HCT116 (cell line): ENCODE results near the gene HS6ST1. TPM values are rescaled to one million over a fixed set of nuclear protein-coding genes. Genes with fewer than 3 reads are reported as not detected.

ENCODE experiments used
- ATAC-seq: fragments of 200-7000 bp; cut with Tn5 transposase; 2 replicates; pipeline ENCODE4 v1.9.1; 2020; ENCODE audit warnings: mild to moderate bottlenecking, moderate library complexity
- BruUV-seq: library from RNA; stranded (reverse); fragments of 400-500 nt; replicated peaks from 2 replicates; lab custom pipeline; 2021; lab: Mats Ljungman, UMichigan
- CTCF ChIA-PET: fragments of 300-600 bp; sonication (Branson Sonifier 250); formaldehyde crosslinking; loops from one replicate; lab custom pipeline; 2021; ENCODE audit warnings: antibody characterized with exemption; lab: Charles Lee
- POLR2A ChIA-PET: fragments of 300-600, 350-600 bp; sonication (Branson Sonifier 250); formaldehyde crosslinking; loops from one replicate; lab custom pipeline; 2021; ENCODE audit warnings: antibody characterized with exemption; lab: Charles Lee
- RAD21 ChIA-PET, 2 experiments: fragments of 300-600 bp; sonication (Branson Sonifier 250); formaldehyde crosslinking; loops; one replicate each; lab custom pipeline; 2023; ENCODE audit warnings: low total read pairs in 2 of 2; ENCODE audit not compliant: uncharacterized antibody in 2 of 2, unreplicated experiment in 2 of 2, low non-redundant PET in 1 of 2; lab: Charles Lee
- DNase-seq: peaks from one replicate; pipeline ENCODE4 v3.0.0-alpha.2; 2010; ENCODE audit warnings: low read depth, low spot score
- H2AFZ ChIP-seq: fragments of 200-600 bp; shearing (Covaris generic), sonication (generic); 2 replicates; pipeline ENCODE4 v1.6.1; 2017; ENCODE audit warnings: low read depth, mixed run types, mixed read lengths, antibody characterized with exemption, low read length; ENCODE audit not compliant: poor library complexity, severe bottlenecking
- H3K27ac ChIP-seq: 2 replicates; pipeline ENCODE4 v1.5.1; 2012; ENCODE audit warnings: low read depth, low read length
- H3K27me3 ChIP-seq: fragments of 200-600 bp; sonication (generic); 2 replicates; pipeline ENCODE4 v1.6.1; 2016; ENCODE audit warnings: mixed run types, low read length, mixed read lengths; ENCODE audit not compliant: insufficient read depth
- H3K36me3 ChIP-seq, 2 experiments: fragments of 200-500 bp in 1 of 2; fragments of 200-600 bp in 1 of 2; sonication (Bioruptor generic) in 1 of 2; sonication (generic) in 1 of 2; 2 replicates each; pipeline versions ENCODE4 v1.5.1 to v1.6.1; 2014 to 2016; ENCODE audit warnings: low read length in 2 of 2, inconsistent platforms in 1 of 2, mixed read lengths in 1 of 2, mixed run types in 1 of 2; ENCODE audit not compliant: insufficient read depth in 2 of 2, control insufficient read depth in 1 of 2
- H3K4me1 ChIP-seq, 2 experiments: fragments of 200-600 bp in 1 of 2; sonication (generic) in 1 of 2; 2 replicates each; pipeline versions ENCODE4 v1.5.1 to v1.6.1; 2012 to 2017; ENCODE audit warnings: low read length in 2 of 2, inconsistent platforms in 1 of 2, mild to moderate bottlenecking in 1 of 2, mixed read lengths in 1 of 2, mixed run types in 1 of 2, moderate library complexity in 1 of 2; ENCODE audit not compliant: insufficient read depth in 2 of 2, control insufficient read depth in 1 of 2
- H3K4me2 ChIP-seq: fragments of 200-600 bp; sonication (generic); 2 replicates; pipeline ENCODE4 v1.6.1; 2017; ENCODE audit warnings: mixed run types, low read length, mixed read lengths
- H3K4me3 ChIP-seq, 2 experiments: fragments of 200-600 bp in 1 of 2; sonication (generic) in 1 of 2; replicated peaks in 1 of 2; 2 replicates each; pipeline ENCODE4 v1.5.1; 2011 to 2016; ENCODE audit warnings: low read length in 2 of 2, control low read depth in 1 of 2, low read depth in 1 of 2, mild to moderate bottlenecking in 1 of 2, mixed read lengths in 1 of 2, mixed run types in 1 of 2
- H3K79me2 ChIP-seq: fragments of 200-600 bp; sonication (generic); 2 replicates; pipeline ENCODE4 v1.6.1; 2017; ENCODE audit warnings: mild to moderate bottlenecking, mixed run types, low read length, moderate library complexity, mixed read lengths; ENCODE audit not compliant: insufficient read depth
- H3K9ac ChIP-seq: fragments of 200-600 bp; sonication (generic); 2 replicates; pipeline ENCODE4 v1.6.1; 2016; ENCODE audit warnings: low read length, mixed read lengths
- H3K9me2 ChIP-seq: fragments of 200-600 bp; sonication (generic), shearing (Covaris generic); 2 replicates; pipeline ENCODE4 v1.6.1; 2017; ENCODE audit warnings: mixed run types, mild to moderate bottlenecking, moderate library complexity; ENCODE audit not compliant: insufficient read depth
- H3K9me3 ChIP-seq, 2 experiments: fragments of 200-500 bp in 1 of 2; fragments of 200-600 bp in 1 of 2; sonication (Bioruptor generic) in 1 of 2; sonication (generic) in 1 of 2; 2 replicates each; pipeline ENCODE4 v1.6.1; 2014 to 2017; ENCODE audit warnings: low read length in 2 of 2, mixed read lengths in 2 of 2, inconsistent platforms in 1 of 2, low read depth in 1 of 2, mild to moderate bottlenecking in 1 of 2, mixed run types in 1 of 2, moderate library complexity in 1 of 2; ENCODE audit not compliant: control insufficient read depth in 1 of 2, insufficient read depth in 1 of 2
- H4K20me1 ChIP-seq: fragments of 200-600 bp; sonication (generic), shearing (Covaris generic); 2 replicates; pipeline ENCODE4 v1.6.1; 2017; ENCODE audit warnings: mixed run types, mild to moderate bottlenecking, moderate library complexity; ENCODE audit not compliant: insufficient read depth
- CBX3 ChIP-seq: IDR thresholded peaks from 2 replicates; pipeline ENCODE4 v1.6.1; 2012; ENCODE audit warnings: low read depth
- CEBPB ChIP-seq: IDR thresholded peaks from 2 replicates; pipeline ENCODE4 v1.6.1; 2012; ENCODE audit warnings: low read depth
- EGR1 ChIP-seq: IDR thresholded peaks from 2 replicates; pipeline ENCODE4 v1.6.1; 2012; ENCODE audit warnings: low read depth
- FOSL1 ChIP-seq: IDR thresholded peaks from 2 replicates; pipeline ENCODE4 v1.6.1; 2012; ENCODE audit warnings: low read depth
- JUND ChIP-seq: IDR thresholded peaks from 2 replicates; pipeline ENCODE4 v1.6.1; 2012
- RAD21 ChIP-seq: IDR thresholded peaks from 2 replicates; pipeline ENCODE4 v1.6.1; 2012; ENCODE audit warnings: low read depth, mild to moderate bottlenecking
- SIN3A ChIP-seq: IDR thresholded peaks from 2 replicates; pipeline ENCODE4 v1.6.1; 2012; ENCODE audit warnings: low read depth
- SP1 ChIP-seq: IDR thresholded peaks from 2 replicates; pipeline ENCODE4 v1.6.1; 2012; ENCODE audit warnings: low read depth
- SRF ChIP-seq: IDR thresholded peaks from 2 replicates; pipeline ENCODE4 v1.6.1; 2012; ENCODE audit warnings: low read depth
- TCF7L2 ChIP-seq: IDR thresholded peaks from 2 replicates; pipeline ENCODE4 v1.7.0; 2011; ENCODE audit warnings: borderline replicate concordance, inconsistent platforms; ENCODE audit not compliant: insufficient read depth, insufficient read length; ENCODE audit errors: extremely low read depth
- YY1 ChIP-seq: IDR thresholded peaks from 2 replicates; pipeline ENCODE4 v1.6.1; 2011; ENCODE audit warnings: low read length, low read depth, moderate library complexity, mild to moderate bottlenecking; ENCODE audit not compliant: insufficient replicate concordance; ENCODE audit errors: extremely low read depth
- intact Hi-C: fragments of 100-400 bp; cut with micrococcal nuclease; formaldehyde crosslinking; loops from 2 replicates; pipeline ENCODE4 v1.10.0; 2022
- total RNA-seq: library from RNA; stranded (reverse); gene quantifications from one replicate; pipeline ENCODE4 v1.2.1, GENCODE V29; 2021; ENCODE audit not compliant: unreplicated experiment
- TF ChIP-seq, protein P1 (sequence below): IDR thresholded peaks from 2 replicates; pipeline ENCODE4 v1.6.1; 2011; ENCODE audit warnings: mild to moderate bottlenecking, low read length, moderate library complexity; ENCODE audit not compliant: insufficient replicate concordance; ENCODE audit errors: extremely low read depth
- TF ChIP-seq, protein P2 (sequence below): IDR thresholded peaks from 2 replicates; pipeline ENCODE4 v1.6.1; 2012

HS6ST1 gene
- total RNA-seq, 1 experiment from 2014 or later = 35.0 TPM

DNA sequence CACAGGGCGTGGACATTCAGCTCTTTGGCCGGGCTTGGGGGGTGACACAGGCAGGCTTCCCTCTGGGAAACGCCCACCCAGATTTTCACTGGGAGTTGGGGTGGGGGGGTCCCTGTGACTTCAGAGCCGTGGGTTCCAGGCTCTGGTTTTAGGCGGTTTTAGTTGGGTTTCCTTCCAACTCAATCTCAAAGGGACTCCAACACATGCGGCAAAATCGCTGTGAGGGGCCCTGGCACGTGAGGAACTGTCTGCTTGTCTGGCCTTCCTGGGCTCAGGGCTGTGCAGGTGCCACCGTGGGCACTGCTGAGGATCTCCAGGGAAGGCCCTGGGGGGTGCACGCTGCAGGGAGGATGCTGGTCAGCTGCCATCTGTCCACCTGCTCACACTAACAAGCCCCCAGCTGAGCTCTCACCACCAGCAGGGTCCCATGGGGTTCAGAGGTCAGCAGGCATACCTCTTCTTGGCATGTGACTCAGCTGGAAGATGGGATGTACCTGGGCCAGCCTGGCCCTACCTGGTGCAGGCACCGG lies 11.7 kb downstream of the HS6ST1 start:
- H3K79me2 ChIP-seq = peaks cover 99% of the 10 kb centered on the region
- no peak overlapping the region for H3K4me2 ChIP-seq
- CTCF ChIA-PET = no interaction called here
- H3K27ac ChIP-seq = peak overlapping the region; percentile 90; the same call in 1 of the 2 replicates
- no peak overlapping the region for H3K9ac ChIP-seq
- RAD21 ChIA-PET = no interaction called here
- no peaks in the 10 kb centered on the region for H3K27me3 ChIP-seq
- no peaks in the 10 kb centered on the region for H3K9me3 ChIP-seq
- H3K4me1 ChIP-seq = peaks cover 33 to 53% of the 10 kb centered on the region in 2 experiments
- DNase-seq (no peak), ATAC-seq (no peak)
- H3K9me2 ChIP-seq = no peaks in the 10 kb centered on the region
- no TSS peak for BruUV-seq
- H3K36me3 ChIP-seq = no peaks in the 10 kb centered on the region; a peak in 1 of 4 replicates
- TF ChIP-seq, protein P1, sequence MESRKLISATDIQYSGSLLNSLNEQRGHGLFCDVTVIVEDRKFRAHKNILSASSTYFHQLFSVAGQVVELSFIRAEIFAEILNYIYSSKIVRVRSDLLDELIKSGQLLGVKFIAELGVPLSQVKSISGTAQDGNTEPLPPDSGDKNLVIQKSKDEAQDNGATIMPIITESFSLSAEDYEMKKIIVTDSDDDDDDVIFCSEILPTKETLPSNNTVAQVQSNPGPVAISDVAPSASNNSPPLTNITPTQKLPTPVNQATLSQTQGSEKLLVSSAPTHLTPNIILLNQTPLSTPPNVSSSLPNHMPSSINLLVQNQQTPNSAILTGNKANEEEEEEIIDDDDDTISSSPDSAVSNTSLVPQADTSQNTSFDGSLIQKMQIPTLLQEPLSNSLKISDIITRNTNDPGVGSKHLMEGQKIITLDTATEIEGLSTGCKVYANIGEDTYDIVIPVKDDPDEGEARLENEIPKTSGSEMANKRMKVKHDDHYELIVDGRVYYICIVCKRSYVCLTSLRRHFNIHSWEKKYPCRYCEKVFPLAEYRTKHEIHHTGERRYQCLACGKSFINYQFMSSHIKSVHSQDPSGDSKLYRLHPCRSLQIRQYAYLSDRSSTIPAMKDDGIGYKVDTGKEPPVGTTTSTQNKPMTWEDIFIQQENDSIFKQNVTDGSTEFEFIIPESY = no peak
- TF ChIP-seq, protein P2, sequence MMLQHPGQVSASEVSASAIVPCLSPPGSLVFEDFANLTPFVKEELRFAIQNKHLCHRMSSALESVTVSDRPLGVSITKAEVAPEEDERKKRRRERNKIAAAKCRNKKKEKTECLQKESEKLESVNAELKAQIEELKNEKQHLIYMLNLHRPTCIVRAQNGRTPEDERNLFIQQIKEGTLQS = no peak
- no peak for TF ChIP-seq SRF
- H4K20me1 ChIP-seq = peaks cover 3% of the 10 kb centered on the region; the same call in 1 of the 2 replicates
- intact Hi-C loops = loop anchor here (5.0 kb wide), 1 partner anchor 130 kb away; no protein-coding TSS in a partner anchor
- POLR2A ChIA-PET = no interaction called here
- H3K4me3 ChIP-seq = no peak overlapping the region
- H2AFZ ChIP-seq = no peak overlapping the region

DNA sequence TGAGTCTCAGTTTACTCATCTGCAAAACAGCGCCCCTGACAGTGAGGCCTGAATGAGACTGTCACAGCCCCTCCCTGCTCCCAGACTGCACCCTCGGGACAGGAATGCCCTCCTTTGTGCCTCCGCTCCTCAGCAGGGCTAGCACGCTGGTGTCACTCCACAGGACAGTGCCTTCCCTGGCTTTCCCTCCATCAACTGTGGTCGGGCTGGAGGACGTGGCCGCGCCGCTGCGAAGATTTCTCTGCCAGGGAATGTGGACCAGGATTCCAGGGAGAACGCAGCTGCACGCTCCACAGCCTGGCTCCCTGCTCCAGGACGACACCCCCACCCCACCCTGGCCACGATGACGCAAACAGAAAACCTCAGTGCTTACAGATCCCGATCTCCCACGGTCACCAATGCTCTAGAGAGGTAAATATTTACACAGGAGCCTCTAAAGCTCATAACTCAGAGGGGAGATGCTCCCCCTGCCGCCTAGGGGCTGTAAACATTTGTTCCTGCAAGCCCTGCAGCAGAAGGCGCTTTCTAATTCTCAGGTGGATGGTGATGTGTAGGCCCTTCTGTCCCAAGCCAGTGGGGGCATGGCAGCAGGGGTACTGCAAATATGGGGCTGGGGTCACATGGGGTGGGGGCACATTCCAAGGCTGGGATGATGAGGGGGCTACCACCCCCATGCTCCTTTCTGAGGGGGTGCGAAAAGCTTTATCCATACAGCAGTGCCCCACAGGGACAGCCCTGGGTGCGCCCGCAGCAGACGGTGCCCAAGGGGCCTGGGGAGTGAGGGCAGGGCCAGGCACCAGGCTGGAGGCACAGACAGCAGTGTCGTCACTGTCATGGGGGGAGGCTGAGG lies 12.4 kb downstream of the HS6ST1 start:
- Histone ChIP-seq H3K4me3 (no peak overlapping the region), H3K9ac (peak overlapping the region; percentile 46), H3K27me3 (no peaks in the 10 kb centered on the region), H3K4me1 (peaks cover 33 to 59% of the 10 kb centered on the region in 2 experiments), H3K79me2 (peaks cover 97% of the 10 kb centered on the region), H2AFZ (no peak overlapping the region), H3K4me2 (peak overlapping the region; percentile 83), H3K36me3 (no peaks in the 10 kb centered on the region; a peak in 1 of 4 replicates), H4K20me1 (peaks cover 3% of the 10 kb centered on the region; the same call in 1 of the 2 replicates), H3K9me3 (no peaks in the 10 kb centered on the region), H3K27ac (peak overlapping the region; percentile 90), H3K9me2 (no peaks in the 10 kb centered on the region)
- intact Hi-C loops = loop anchor here (5.0 kb wide), 1 partner anchor 129 kb away; no protein-coding TSS in a partner anchor
- ATAC-seq (no peak), DNase-seq (no peak)
- ChIA-PET POLR2A (no interaction called here), CTCF (no interaction called here), RAD21 (no interaction called here)
- no TSS peak for BruUV-seq
- TF ChIP-seq, protein P2 = no peak
- TF ChIP-seq SIN3A (no peak), RAD21 (no peak), CEBPB (no peak), EGR1 (no peak), JUND (no peak), FOSL1 (no peak), SP1 (no peak), YY1 (no peak), CBX3 (no peak), SRF (no peak), TCF7L2 (no peak)
- TF ChIP-seq, protein P1 = no peak
